Dermis blood vessel endothelial cell (primary cell): ENCODE data around the gene PPEF2. TPM values are rescaled to one million over a fixed set of nuclear protein-coding genes. Genes with fewer than 3 reads are reported as not detected.
A peak's percentile ranks its signal among the peaks of the same experiment; 100 is the strongest.

Experiments
- DNase-seq: peaks from one replicate; pipeline ENCODE4 v3.0.0; 2010
- total RNA-seq: library from RNA; depleted of rRNA; stranded (reverse); fragments of >200 nt; gene quantifications from 2 replicates; pipeline ENCODE4 v1.2.3, GENCODE V29; 2014

The PPEF2 gene
- total RNA-seq, 1 donor from 2014 or later = not detected

- no peak for DNase-seq
These were observed 9.7 kb downstream of the PPEF2 start for GRCh38 chr4:75892508-75892907.

GRCh38 chr4:75891611-75892010, 10.6 kb downstream of the PPEF2 start:
- DNase-seq = no peak

- DNase-seq = no peak
These were observed 12.6 kb downstream of the PPEF2 start for GRCh38 chr4:75889537-75890199.

- DNase-seq = no peak
These were observed 16.1 kb downstream of the PPEF2 start for GRCh38 chr4:75886104-75886503.

- DNase-seq = no peak
These were observed 20.8 kb downstream of the PPEF2 start for GRCh38 chr4:75881476-75881875.

GRCh38 chr4:75880278-75880677, 22.0 kb downstream of the PPEF2 start:
- DNase-seq = no peak

GRCh38 chr4:75878246-75878756, 24.0 kb downstream of the PPEF2 start:
- DNase-seq = no peak

- no peak for DNase-seq
These were observed 26.0 kb downstream of the PPEF2 start for GRCh38 chr4:75876218-75876617.

GRCh38 chr4:75869100-75869499, 33.2 kb downstream of the PPEF2 start:
- no peak for DNase-seq

- DNase-seq = no peak
These were observed 35.1 kb downstream of the PPEF2 start for GRCh38 chr4:75867130-75867529.

GRCh38 chr4:75860606-75861005, 41.6 kb downstream of the PPEF2 start:
- no peak for DNase-seq

- no peak for DNase-seq
These were observed 43.5 kb downstream of the PPEF2 start for GRCh38 chr4:75858721-75859120.

GRCh38 chr4:75849461-75849860, 52.8 kb downstream of the PPEF2 start:
- DNase-seq = peak; percentile 47

- DNase-seq = peak; percentile 37
These were observed 53.4 kb downstream of the PPEF2 start for GRCh38 chr4:75848891-75849290.

- peak; percentile 90 for DNase-seq
These were observed 54.0 kb downstream of the PPEF2 start for GRCh38 chr4:75848171-75848760.

GRCh38 chr4:75845992-75846391, 56.3 kb downstream of the PPEF2 start:
- no peak for DNase-seq

GRCh38 chr4:75844151-75844662, 58.0 kb downstream of the PPEF2 start:
- DNase-seq = peak; percentile 13

GRCh38 chr4:75843596-75843995, 58.7 kb downstream of the PPEF2 start:
- DNase-seq = no peak

GRCh38 chr4:75841641-75842520, 60.4 kb downstream of the PPEF2 start:
- no peak for DNase-seq

GRCh38 chr4:75834772-75835154, 67.5 kb downstream of the PPEF2 start:
- no peak for DNase-seq

GRCh38 chr4:75834095-75834771, 68.0 kb downstream of the PPEF2 start:
- DNase-seq = no peak

- DNase-seq = no peak
These were observed 70.3 kb downstream of the PPEF2 start for GRCh38 chr4:75831856-75832405.
